Measurements from ENCODE around the gene ZFAND4.
"Not testable (repeated sequence)": the region's sequence is repeated elsewhere in the genome, so short reads cannot be mapped to it uniquely, and the experiment has no call there.

ZFAND4 gene

GRCh38 chr10:45672181-45673073 lies at the start of gene ZFAND4:
TSS of gene ZFAND4 (minus strand) at chr10:45672772. CDS start at chr10:45663725, 9,047 bp downstream.
- DNase-seq (ENCODE audit: low spot score): peak; percentile 95

GRCh38 chr10:45721503-45721902 lies 48.9 kb upstream of the ZFAND4 start:
- not testable (repeated sequence) for DNase-seq (ENCODE audit: low spot score)

- not testable (repeated sequence) for DNase-seq (ENCODE audit: low spot score)
Observed at GRCh38 chr10:45717642-45718041, 45.1 kb upstream of the ZFAND4 start.

GRCh38 chr10:45717053-45717452 lies 44.5 kb upstream of the ZFAND4 start:
- DNase-seq (ENCODE audit: low spot score): not testable (repeated sequence)

GRCh38 chr10:45711223-45711622 lies 38.7 kb upstream of the ZFAND4 start:
- DNase-seq (ENCODE audit: low spot score): not testable (repeated sequence)

- not testable (repeated sequence) for DNase-seq (ENCODE audit: low spot score)
Observed at GRCh38 chr10:45710200-45710796, 37.7 kb upstream of the ZFAND4 start.

- DNase-seq (ENCODE audit: low spot score): not testable (repeated sequence)
Observed at GRCh38 chr10:45678467-45678866, 5.9 kb upstream of the ZFAND4 start.

GRCh38 chr10:45675388-45675787 lies 2.8 kb upstream of the ZFAND4 start:
- no peak for DNase-seq (ENCODE audit: low spot score)

GRCh38 chr10:45673074-45673648 lies 589 bp upstream of the ZFAND4 start:
- DNase-seq (ENCODE audit: low spot score): peak; percentile 7

GRCh38 chr10:45671300-45671699 lies 1.3 kb downstream of the ZFAND4 start:
- DNase-seq (ENCODE audit: low spot score): not testable (repeated sequence)

GRCh38 chr10:45669897-45670296 lies 2.7 kb downstream of the ZFAND4 start:
- not testable (repeated sequence) for DNase-seq (ENCODE audit: low spot score)

- DNase-seq (ENCODE audit: low spot score): no peak
Observed at GRCh38 chr10:45660876-45661411, 11.6 kb downstream of the ZFAND4 start.

- DNase-seq (ENCODE audit: low spot score): no peak
Observed at GRCh38 chr10:45657033-45657926, 15.3 kb downstream of the ZFAND4 start.

GRCh38 chr10:45655219-45655618 lies 17.4 kb downstream of the ZFAND4 start:
- DNase-seq (ENCODE audit: low spot score): no peak

- not testable (repeated sequence) for DNase-seq (ENCODE audit: low spot score)
Observed at GRCh38 chr10:45654753-45655141, 17.8 kb downstream of the ZFAND4 start.

GRCh38 chr10:45653454-45653853 lies 19.1 kb downstream of the ZFAND4 start:
- DNase-seq (ENCODE audit: low spot score): no peak

- no peak for DNase-seq (ENCODE audit: low spot score)
Observed at GRCh38 chr10:45652511-45652910, 20.1 kb downstream of the ZFAND4 start.

- DNase-seq (ENCODE audit: low spot score): no peak
Observed at GRCh38 chr10:45649296-45649695, 23.3 kb downstream of the ZFAND4 start.

- DNase-seq (ENCODE audit: low spot score): no peak
Observed at GRCh38 chr10:45647118-45647517, 25.5 kb downstream of the ZFAND4 start.

GRCh38 chr10:45646384-45647050 lies 26.1 kb downstream of the ZFAND4 start:
- DNase-seq (ENCODE audit: low spot score): no peak

- no peak for DNase-seq (ENCODE audit: low spot score)
Observed at GRCh38 chr10:45644527-45644926, 28.0 kb downstream of the ZFAND4 start.
